WI38 (cell line): ENCODE data around the gene GJC1.
A peak's percentile ranks its signal among the peaks of the same experiment; 100 is the strongest.

Source experiments
- H3K4me3 ChIP-seq: 2 replicates; pipeline ENCODE4 v1.5.1; 2011; ENCODE audit warnings: low read depth, mild to moderate bottlenecking, control low read depth, low read length
- TF ChIP-seq, protein P1 (sequence below): IDR thresholded peaks from 2 replicates; pipeline ENCODE4 v1.5.1; 2012; ENCODE audit warnings: low read depth, mild to moderate bottlenecking, control low read depth, low read length

The GJC1 gene

DNA sequence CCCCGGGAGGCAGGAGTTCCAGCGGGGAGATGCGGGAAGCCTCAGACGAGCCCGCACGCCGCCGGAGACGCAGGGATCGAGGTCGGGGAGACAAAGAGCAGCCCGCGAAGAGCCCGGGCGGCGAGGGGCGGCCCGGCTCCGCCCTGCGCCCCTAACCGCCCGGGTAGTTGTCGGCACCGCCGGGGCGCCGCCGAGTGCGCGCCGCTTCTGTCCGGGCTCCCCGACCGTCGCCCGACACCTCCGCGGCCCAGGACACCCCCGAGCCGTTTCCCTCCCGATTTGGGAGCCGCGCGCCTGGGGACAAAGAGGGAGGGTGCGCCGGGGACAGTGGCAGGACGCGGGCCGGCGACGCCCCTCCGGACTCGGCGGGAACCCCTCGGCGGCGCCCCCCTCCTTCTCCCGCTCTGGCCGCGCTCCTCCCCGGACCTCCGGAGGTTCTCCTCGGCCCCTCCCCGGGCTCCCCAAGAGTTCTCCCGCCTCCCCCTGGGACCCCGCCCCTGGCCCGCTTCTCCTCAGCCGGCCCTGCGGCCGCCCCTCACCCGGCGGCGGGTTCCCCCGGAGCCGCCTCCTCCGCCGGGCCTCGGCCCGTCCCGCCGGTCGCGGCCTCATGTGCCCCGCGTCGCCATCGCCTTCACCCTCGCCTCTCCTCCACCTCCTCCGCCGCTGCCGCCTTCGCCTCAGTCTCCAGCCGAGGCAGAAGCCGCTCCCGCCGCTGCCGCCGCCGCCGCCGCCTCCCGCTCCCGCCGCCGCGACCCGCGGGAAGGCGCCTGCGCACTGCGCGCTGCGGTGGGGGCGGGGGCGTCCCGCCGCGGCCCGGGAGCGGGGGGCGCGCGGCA, at the start of gene GJC1:
Gene GJC1, minus strand, starts transcription at position 765 of the 836 bp plus-strand sequence. CDS start 24,470 bp downstream, outside the sequence.
- H3K4me3 ChIP-seq = peak within 1 kb of the TSS; percentile 89
- TF ChIP-seq, protein P1, sequence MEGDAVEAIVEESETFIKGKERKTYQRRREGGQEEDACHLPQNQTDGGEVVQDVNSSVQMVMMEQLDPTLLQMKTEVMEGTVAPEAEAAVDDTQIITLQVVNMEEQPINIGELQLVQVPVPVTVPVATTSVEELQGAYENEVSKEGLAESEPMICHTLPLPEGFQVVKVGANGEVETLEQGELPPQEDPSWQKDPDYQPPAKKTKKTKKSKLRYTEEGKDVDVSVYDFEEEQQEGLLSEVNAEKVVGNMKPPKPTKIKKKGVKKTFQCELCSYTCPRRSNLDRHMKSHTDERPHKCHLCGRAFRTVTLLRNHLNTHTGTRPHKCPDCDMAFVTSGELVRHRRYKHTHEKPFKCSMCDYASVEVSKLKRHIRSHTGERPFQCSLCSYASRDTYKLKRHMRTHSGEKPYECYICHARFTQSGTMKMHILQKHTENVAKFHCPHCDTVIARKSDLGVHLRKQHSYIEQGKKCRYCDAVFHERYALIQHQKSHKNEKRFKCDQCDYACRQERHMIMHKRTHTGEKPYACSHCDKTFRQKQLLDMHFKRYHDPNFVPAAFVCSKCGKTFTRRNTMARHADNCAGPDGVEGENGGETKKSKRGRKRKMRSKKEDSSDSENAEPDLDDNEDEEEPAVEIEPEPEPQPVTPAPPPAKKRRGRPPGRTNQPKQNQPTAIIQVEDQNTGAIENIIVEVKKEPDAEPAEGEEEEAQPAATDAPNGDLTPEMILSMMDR = no peak

DNA sequence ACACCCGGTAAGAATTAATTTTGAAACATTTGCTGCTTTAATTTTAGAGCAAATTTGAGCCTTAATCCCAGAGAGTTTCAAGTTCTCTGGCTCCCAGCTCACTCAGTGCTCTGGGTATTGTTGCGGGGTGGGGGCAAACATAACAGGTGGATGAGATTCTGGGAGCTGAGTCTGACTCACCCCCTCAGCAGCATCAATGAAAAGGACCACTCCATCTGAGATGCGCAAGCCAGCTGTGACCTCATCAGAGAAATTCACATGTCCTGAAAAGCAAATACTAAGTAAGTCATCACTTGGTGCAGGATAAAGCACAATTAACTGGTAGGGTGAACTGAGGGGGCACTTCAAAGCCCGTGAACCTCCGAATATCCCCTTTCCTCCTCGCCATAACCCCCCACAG, 49.3 kb upstream of the GJC1 start:
- no peak overlapping the region for H3K4me3 ChIP-seq
- TF ChIP-seq, protein P1 = no peak

DNA sequence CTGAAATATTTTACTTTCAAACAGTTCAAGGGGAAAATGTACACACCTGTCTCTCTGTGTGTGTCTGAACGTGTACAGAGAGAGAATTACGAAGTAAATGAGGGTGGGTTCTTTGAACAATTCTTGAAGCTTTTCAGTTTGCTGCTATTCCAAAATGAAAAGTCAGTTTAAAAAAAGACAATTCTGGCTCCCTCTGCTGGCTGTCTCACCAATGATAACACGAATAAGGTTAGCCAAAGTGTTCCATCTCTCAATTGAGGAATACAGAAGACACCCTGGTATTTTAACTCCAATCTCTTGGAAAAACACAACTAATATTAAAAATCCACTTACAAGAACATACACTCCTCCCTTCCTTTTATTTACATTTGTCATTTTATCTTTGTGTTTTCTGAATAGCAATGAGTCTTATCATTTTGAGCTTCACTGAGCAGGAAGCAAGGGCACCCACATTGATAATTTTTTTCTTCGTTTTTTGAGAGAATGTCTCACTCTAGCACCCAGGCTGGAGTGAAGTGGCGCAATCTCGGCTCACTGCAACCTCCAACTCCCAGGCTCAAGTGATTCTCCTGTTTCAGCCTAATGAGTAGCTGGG, 48.6 kb upstream of the GJC1 start:
- TF ChIP-seq, protein P1 = peak; percentile 35; the same call in 1 of the 2 replicates
- H3K4me3 ChIP-seq = no peak overlapping the region

DNA sequence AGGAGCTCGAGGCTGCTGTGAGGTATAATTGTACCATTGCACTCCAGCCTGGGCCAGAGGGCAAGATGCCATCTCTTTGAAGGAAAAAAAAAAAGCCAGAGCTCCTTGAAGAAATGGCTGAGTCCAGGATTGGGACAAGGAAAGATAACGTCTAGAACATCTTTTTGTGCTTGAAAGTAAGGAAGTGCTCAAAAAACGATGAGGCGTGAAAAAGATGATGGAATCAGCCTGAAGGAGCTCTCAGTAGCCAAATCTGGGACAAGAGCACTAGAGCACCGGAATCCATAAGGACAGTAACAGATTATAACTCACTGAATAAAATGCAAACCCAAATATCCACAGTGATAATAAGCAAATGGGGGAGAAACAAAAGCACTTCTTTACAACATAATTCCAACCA, 47.0 kb upstream of the GJC1 start:
- TF ChIP-seq, protein P1 = no peak
- no peak overlapping the region for H3K4me3 ChIP-seq

DNA sequence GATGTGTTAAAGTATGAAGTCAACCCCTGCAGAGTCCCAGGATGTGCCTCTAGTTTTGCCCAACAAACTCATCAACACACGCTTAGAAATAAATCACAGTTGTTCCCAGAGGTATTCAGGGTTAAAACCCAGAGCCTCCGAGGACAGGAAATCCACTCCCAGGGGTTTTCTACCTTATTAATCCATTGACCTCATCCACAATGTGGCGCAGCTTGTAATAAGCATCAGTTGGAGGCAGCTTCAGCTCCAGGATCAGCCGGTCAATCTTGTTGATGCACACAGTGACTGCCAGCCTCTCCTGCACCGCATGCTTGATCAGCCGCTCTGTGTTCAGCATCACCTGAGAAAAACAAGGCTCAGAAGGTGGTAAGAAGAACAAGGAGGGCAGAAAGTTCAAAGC, 45.7 kb upstream of the GJC1 start:
- TF ChIP-seq, protein P1 = no peak
- no peak overlapping the region for H3K4me3 ChIP-seq

DNA sequence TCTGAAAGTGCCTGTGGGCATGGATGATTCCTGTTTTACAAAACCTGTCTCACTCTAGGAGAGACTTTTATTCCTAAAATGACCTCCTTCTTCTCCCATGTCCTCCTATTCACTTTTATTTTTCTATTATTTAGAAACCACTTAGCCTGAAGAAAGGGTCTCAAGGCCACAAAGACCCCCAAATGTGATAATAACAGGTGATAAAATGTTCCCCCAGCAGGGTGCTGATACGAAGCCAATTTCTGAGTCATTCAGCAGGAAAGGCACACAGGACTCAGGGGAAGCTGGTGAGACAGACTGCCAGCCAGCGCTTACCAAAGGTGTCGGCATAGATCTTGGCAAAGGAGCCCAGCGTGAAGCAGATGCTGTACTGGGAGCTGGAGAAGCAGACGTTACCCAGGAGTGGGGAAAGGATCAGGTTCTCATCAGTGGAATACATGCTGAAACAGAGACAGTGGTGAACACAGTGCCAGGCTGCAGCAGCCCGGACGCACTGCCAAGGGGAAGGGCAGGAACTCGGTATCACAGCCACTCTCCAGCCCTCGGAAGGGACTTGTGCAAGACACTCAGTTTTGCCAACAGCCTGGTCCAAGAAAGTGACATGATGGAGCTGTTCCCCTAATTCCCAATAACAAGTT, 42.2 kb upstream of the GJC1 start:
- TF ChIP-seq, protein P1 = no peak

DNA sequence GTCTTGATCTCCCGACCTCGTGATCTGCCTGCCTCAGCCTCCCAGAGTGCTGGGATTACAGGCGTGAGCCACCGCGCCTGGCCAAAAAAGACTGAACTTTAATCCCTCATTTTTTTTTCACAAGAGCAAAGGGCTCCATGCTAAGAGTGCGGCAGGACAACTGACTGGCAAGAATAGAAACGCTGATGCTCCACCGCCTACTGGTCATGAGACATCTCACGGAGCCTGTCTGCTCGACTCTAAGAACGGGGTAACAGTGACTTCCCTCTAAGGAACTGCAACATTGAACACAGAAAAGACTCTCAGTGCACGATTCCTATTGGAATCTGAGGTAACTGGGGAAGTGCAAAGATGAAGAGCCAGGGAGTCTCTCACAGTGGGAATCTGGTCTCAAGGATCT, 41.5 kb upstream of the GJC1 start:
- no peak overlapping the region for H3K4me3 ChIP-seq
- TF ChIP-seq, protein P1 = no peak

More for the DNA sequence above, 42.2 kb upstream of the GJC1 start:
- no peak overlapping the region for H3K4me3 ChIP-seq
